K562 (cell line): ENCODE data around the gene WNT3. TPM values are rescaled to one million over a fixed set of nuclear protein-coding genes. Genes with fewer than 3 reads are reported as not detected.

Experiments used
- ATAC-seq: fragments of 200-7000 bp; cut with Tn5 transposase; 3 replicates; pipeline ENCODE4 v1.9.1; 2020; ENCODE audit warnings: moderate library complexity
- BruUV-seq: library from RNA; stranded (reverse); fragments of 400-500 nt; replicated peaks from 2 replicates; lab custom pipeline; 2021; lab: Mats Ljungman, UMichigan
- CTCF ChIA-PET: fragments of 300-600 bp; formaldehyde crosslinking; extraction: SDS; loops from one replicate; lab custom pipeline; 2021; ENCODE audit warnings: low intra/inter-chr PET ratio; lab: Yijun Ruan, JAX
- POLR2A ChIA-PET: fragments of 300-600, 350-650 bp; sonication (Branson Sonifier 250); formaldehyde crosslinking; extraction: SDS; loops from one replicate; lab custom pipeline; 2021; ENCODE audit warnings: antibody characterized with exemption, inconsistent platforms; lab: Yijun Ruan, JAX
- DNase-seq, 4 experiments: peaks; one replicate each; pipeline versions ENCODE4 v3.0.0 to v3.0.0-alpha.2; 2011 to 2018; ENCODE audit warnings: low spot score in 3 of 4, mixed read lengths in 3 of 4; ENCODE audit errors: extremely low read depth in 1 of 4
- FAIRE-seq: peaks from 2 replicates; lab custom pipeline; 2011; peaks lifted over from hg19 to GRCh38; lab: Jason Lieb, UNC
- H2AFZ ChIP-seq: 2 replicates; pipeline ENCODE4 v1.6.0; 2011; ENCODE audit warnings: low read depth, low read length, control low read depth, inconsistent platforms
- H3K27ac ChIP-seq: fragments of 200-600 bp; 3 replicates; pipeline ENCODE4 v1.8.0; 2011; ENCODE audit warnings: low read depth, mild to moderate bottlenecking, control low read depth, inconsistent platforms, low read length, moderate library complexity, mixed read lengths; ENCODE audit errors: extremely low read depth
- H3K27me3 ChIP-seq, 2 experiments: fragments of 300-600 bp in 1 of 2; 2 replicates in 1 of 2; 3 replicates in 1 of 2; pipeline versions ENCODE4 v1.6.0 to v1.8.0; 2011; ENCODE audit warnings: inconsistent platforms in 2 of 2, low read length in 2 of 2, mild to moderate bottlenecking in 1 of 2, mixed read lengths in 1 of 2, moderate library complexity in 1 of 2; ENCODE audit not compliant: control insufficient read depth in 2 of 2, insufficient read depth in 2 of 2
- H3K36me3 ChIP-seq: fragments of 300-600 bp; 3 replicates; pipeline ENCODE4 v1.8.0; 2011; ENCODE audit warnings: mild to moderate bottlenecking, low read length, inconsistent platforms; ENCODE audit not compliant: control insufficient read depth, insufficient read depth
- H3K4me1 ChIP-seq, 2 experiments: fragments of 200-600 bp in 1 of 2; replicated peaks in 1 of 2; 2 replicates in 1 of 2; 3 replicates in 1 of 2; pipeline versions ENCODE4 v1.5.1 to v1.8.0; 2011; ENCODE audit warnings: inconsistent platforms in 2 of 2, low read length in 2 of 2, mild to moderate bottlenecking in 1 of 2, mixed read lengths in 1 of 2, moderate library complexity in 1 of 2; ENCODE audit not compliant: control insufficient read depth in 2 of 2, insufficient read depth in 2 of 2
- H3K4me2 ChIP-seq: 2 replicates; pipeline ENCODE4 v1.6.1; 2011; ENCODE audit warnings: low read length, control low read depth, inconsistent platforms, mixed read lengths; ENCODE audit not compliant: insufficient read depth
- H3K4me3 ChIP-seq: fragments of 200-600 bp; sonication (generic), shearing (Covaris generic); 2 replicates; pipeline ENCODE4 v1.5.1; 2016; ENCODE audit warnings: control low read depth, inconsistent platforms
- H3K79me2 ChIP-seq: fragments of 200-600 bp; 3 replicates; pipeline ENCODE4 v1.8.0; 2011; ENCODE audit warnings: low read length, inconsistent platforms; ENCODE audit not compliant: control insufficient read depth, insufficient read depth
- H3K9ac ChIP-seq, 2 experiments: 2 replicates each; pipeline versions ENCODE4 v1.6.0 to v1.6.1; 2011; ENCODE audit warnings: low read depth in 2 of 2, low read length in 2 of 2, control low read depth in 1 of 2, inconsistent platforms in 1 of 2, mild to moderate bottlenecking in 1 of 2, mixed read lengths in 1 of 2; ENCODE audit not compliant: insufficient read depth in 1 of 2
- H3K9me1 ChIP-seq: one replicate; pipeline ENCODE4 v1.6.0; 2011; ENCODE audit warnings: inconsistent platforms, mild to moderate bottlenecking, low read length, moderate library complexity; ENCODE audit not compliant: control insufficient read depth, insufficient read depth
- H3K9me3 ChIP-seq: replicated peaks from 2 replicates; pipeline ENCODE4 v1.5.1; 2011; ENCODE audit warnings: low read depth, low read length, inconsistent platforms; ENCODE audit not compliant: control insufficient read depth, insufficient read depth
- H4K20me1 ChIP-seq: replicated peaks from 2 replicates; pipeline ENCODE4 v1.6.1; 2011; ENCODE audit warnings: low read length, inconsistent platforms, mixed read lengths; ENCODE audit not compliant: control insufficient read depth, insufficient read depth
- CHD2 ChIP-seq: IDR thresholded peaks from 2 replicates; pipeline ENCODE4 v1.6.1; 2011; ENCODE audit warnings: low read depth, low read length
- HDAC2 ChIP-seq: fragments of 450-650 bp; IDR thresholded peaks from 2 replicates; pipeline ENCODE4 v1.6.1; 2016; ENCODE audit warnings: mild to moderate bottlenecking
- MEIS2 ChIP-seq: fragments of 450-650 bp; IDR thresholded peaks from 2 replicates; pipeline ENCODE4 v1.6.1; 2014; ENCODE audit warnings: mild to moderate bottlenecking; ENCODE audit not compliant: partially characterized antibody
- NBN ChIP-seq: fragments of 450-650 bp; IDR thresholded peaks from 2 replicates; pipeline ENCODE4 v1.6.1; 2016; ENCODE audit warnings: low read depth, mild to moderate bottlenecking
- POLR2AphosphoS2 ChIP-seq: IDR thresholded peaks from 2 replicates; pipeline ENCODE4 v1.6.1; 2012; ENCODE audit warnings: low read length, improper control_type of control experiment
- SOX6 ChIP-seq: fragments of 450-650 bp; IDR thresholded peaks from 2 replicates; pipeline ENCODE4 v1.6.1; 2014; ENCODE audit warnings: mild to moderate bottlenecking
- ZNF408 ChIP-seq: fragments of 250-450 bp; sonication (Bioruptor Pico); IDR thresholded peaks from 2 replicates; pipeline ENCODE4 v1.4.0; 2020; ENCODE audit warnings: low read depth, mild to moderate bottlenecking, moderate library complexity
- ZNF830 ChIP-seq: fragments of 250-450 bp; sonication (Bioruptor Pico); IDR thresholded peaks from 2 replicates; pipeline ENCODE4 v1.5.0; 2021; ENCODE audit warnings: mild to moderate bottlenecking
- WGBS: fragments of 100-300 bp; shearing (Covaris generic); methylation state at CpG from one replicate; pipeline ENCODE4 v1.1.6; 2016; ENCODE audit warnings: low coverage, mixed read lengths; ENCODE audit not compliant: insufficient coverage; ENCODE audit errors: missing lambda C conversion rate; 5-methylcytosine and 5-hydroxymethylcytosine counted together
- in situ Hi-C: fragments of 300-500 bp; cut with MboI; formaldehyde crosslinking; loops from 4 replicates; pipeline ENCODE4 v1.15.0; 2018; ENCODE audit warnings: inconsistent platforms, mixed read lengths
- intact Hi-C: fragments of 100-400 bp; cut with micrococcal nuclease; formaldehyde crosslinking; loops from 2 replicates; pipeline ENCODE4 v1.14.2; 2022
- polyA plus RNA-seq, 8 experiments: library from polyadenylated mRNA; depleted of rRNA in 4 of 8; stranded (reverse) in 5 of 8; unstranded in 3 of 8; fragments of >200 nt; fragmentation: Nextera tagmentation in 2 of 8; fragmentation: Illumina TruSeq in 1 of 8; extraction: Ambion mirVana in 2 of 8; extraction: Trizol in 1 of 8; gene quantifications; 2 replicates each; pipeline versions ENCODE4 v1.2.1 to v1.2.3, GENCODE V29; 2011 to 2014; ENCODE audit warnings: inconsistent platforms in 1 of 8, missing spikeins in 1 of 8
- total RNA-seq, 7 experiments: library from RNA; depleted of rRNA in 6 of 7; stranded (reverse); fragments of >200 nt in 6 of 7; fragmentation: Illumina TruSeq in 2 of 7; extraction: Trizol in 2 of 7; gene quantifications; 2 replicates each; pipeline versions ENCODE4 v1.2.1 to v1.2.3, GENCODE V29; 2011 to 2021; ENCODE audit warnings: low replicate concordance in 1 of 7
- TF ChIP-seq, protein P1 (sequence below): sonication (generic); formaldehyde crosslinking; IDR thresholded peaks from 2 replicates; pipeline ENCODE4 v1.8.1; 2023; ENCODE audit warnings: mild to moderate bottlenecking, missing genetic modification reagents

WNT3 gene
- total and polyA plus RNA-seq, 9 of the 15 experiments (the other 6 are each of a cell fraction or from before 2014, with no cell fraction given) = 1.5 to 6.1 (median 3.3) TPM

DNA sequence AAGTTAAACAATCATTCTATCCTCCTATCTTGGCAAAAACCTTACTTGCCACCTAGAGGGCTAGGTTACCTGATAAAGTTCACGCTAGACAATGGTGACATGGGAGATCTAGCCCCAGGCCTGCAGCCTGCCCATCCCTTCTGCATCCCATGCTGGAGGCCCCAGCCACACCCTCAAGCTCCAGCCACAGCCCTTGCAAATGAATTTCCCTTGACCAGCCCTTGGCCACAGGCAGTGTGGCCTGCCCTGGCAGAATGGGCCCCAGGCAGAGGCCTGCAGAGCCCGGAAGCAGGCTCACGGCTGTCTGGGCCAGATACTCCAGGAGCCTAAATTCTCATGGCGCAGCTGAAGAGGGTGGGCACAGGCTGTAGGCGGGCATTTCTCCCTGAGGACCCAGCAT, 14.9 kb downstream of the WNT3 start:
- Histone ChIP-seq H3K9me1 (no peaks in the 10 kb centered on the region), H3K27me3 (no peaks in the 10 kb centered on the region), H3K9ac (peak overlapping the region in 1 of 2 experiments; percentile 57; a peak in 1 of 4 replicates), H3K4me2 (no peak overlapping the region), H2AFZ (no peak overlapping the region), H3K79me2 (no peaks in the 10 kb centered on the region), H3K27ac (no peak overlapping the region), H3K4me1 (peaks cover 2 to 8% of the 10 kb centered on the region in 2 experiments; a peak in 4 of 5 replicates), H3K9me3 (peaks cover 3% of the 10 kb centered on the region; the same call in 1 of the 2 replicates), H3K36me3 (no peaks in the 10 kb centered on the region), H3K4me3 (no peak overlapping the region), H4K20me1 (no peaks in the 10 kb centered on the region)
- DNase-seq (no peak), ATAC-seq (no peak), FAIRE-seq (no peak)
- 61% methylated on average over 5 of the region's 5 CpGs for WGBS
- no peak for TF ChIP-seq SOX6
- ChIA-PET POLR2A (interaction anchor here (0.6 to 1.1 kb wide), 3 partner anchors 9 to 17 kb away, joined by 3 read pairs; no protein-coding TSS in a partner anchor), CTCF (no interaction called here)
- intact Hi-C loops (no loop called here), in situ Hi-C loops (loop anchor here (25.0 kb wide), 1 partner anchor 1216 kb away; no protein-coding TSS in a partner anchor)
- BruUV-seq = no TSS peak

DNA sequence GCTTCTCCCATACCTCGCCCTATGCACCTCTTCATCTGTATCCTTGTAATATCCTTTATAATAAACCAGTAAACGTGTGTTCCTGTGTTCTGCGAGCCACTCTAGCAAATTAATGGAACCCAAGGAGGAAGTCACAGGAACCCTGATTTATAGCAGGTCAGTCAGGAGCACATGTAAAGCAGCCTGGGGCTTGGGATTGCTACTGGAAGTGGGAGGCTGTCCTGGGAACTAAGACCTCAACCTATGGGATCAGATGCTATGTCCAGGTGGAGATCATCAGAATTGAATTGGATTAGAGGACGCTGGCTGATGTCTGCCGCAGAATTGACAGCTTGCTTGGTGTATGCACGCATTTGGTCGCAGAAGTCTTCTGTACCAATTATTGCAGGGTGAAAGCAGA, 15.7 kb downstream of the WNT3 start:
- DNase-seq (no peak), FAIRE-seq (no peak), ATAC-seq (no peak)
- TF ChIP-seq ZNF830 (CRISPR knock-in tag) (no peak), POLR2AphosphoS2 (no peak), ZNF408 (no peak), CHD2 (no peak), MEIS2 (peak; percentile 4), NBN (no peak), HDAC2 (no peak)
- TF ChIP-seq, protein P1, sequence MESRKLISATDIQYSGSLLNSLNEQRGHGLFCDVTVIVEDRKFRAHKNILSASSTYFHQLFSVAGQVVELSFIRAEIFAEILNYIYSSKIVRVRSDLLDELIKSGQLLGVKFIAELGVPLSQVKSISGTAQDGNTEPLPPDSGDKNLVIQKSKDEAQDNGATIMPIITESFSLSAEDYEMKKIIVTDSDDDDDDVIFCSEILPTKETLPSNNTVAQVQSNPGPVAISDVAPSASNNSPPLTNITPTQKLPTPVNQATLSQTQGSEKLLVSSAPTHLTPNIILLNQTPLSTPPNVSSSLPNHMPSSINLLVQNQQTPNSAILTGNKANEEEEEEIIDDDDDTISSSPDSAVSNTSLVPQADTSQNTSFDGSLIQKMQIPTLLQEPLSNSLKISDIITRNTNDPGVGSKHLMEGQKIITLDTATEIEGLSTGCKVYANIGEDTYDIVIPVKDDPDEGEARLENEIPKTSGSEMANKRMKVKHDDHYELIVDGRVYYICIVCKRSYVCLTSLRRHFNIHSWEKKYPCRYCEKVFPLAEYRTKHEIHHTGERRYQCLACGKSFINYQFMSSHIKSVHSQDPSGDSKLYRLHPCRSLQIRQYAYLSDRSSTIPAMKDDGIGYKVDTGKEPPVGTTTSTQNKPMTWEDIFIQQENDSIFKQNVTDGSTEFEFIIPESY (CRISPR knock-in tag) = no peak
- H2AFZ ChIP-seq = no peak overlapping the region
- no peaks in the 10 kb centered on the region for H4K20me1 ChIP-seq
- H3K4me2 ChIP-seq = no peak overlapping the region
- BruUV-seq = no TSS peak
- no peak overlapping the region for H3K27ac ChIP-seq
- WGBS = 44% methylated on average over 7 of the region's 7 CpGs
- in situ Hi-C loops (loop anchor here (25.0 kb wide), 1 partner anchor 1215 kb away; no protein-coding TSS in a partner anchor), intact Hi-C loops (no loop called here)
- H3K27me3 ChIP-seq = no peaks in the 10 kb centered on the region
- H3K9ac ChIP-seq = no peak overlapping the region
- H3K4me1 ChIP-seq = peaks cover 0 to 8% of the 10 kb centered on the region in 2 experiments; a peak in 2 of 5 replicates
- no peak overlapping the region for H3K4me3 ChIP-seq
- ChIA-PET CTCF (no interaction called here), POLR2A (interaction anchor here (0.6 to 1.1 kb wide), 2 partner anchors 13 to 17 kb away, joined by 3 read pairs; no protein-coding TSS in a partner anchor)
- H3K79me2 ChIP-seq = no peaks in the 10 kb centered on the region
- no peaks in the 10 kb centered on the region for H3K9me1 ChIP-seq
- H3K9me3 ChIP-seq = peaks cover 3% of the 10 kb centered on the region; the same call in 1 of the 2 replicates
- H3K36me3 ChIP-seq = no peaks in the 10 kb centered on the region
